IPS-18c (cell line): Measurements from ENCODE around the gene CREB3L1.
"Not testable (repeated sequence)": the region's sequence is repeated elsewhere in the genome, so short reads cannot be mapped to it uniquely, and the experiment has no call there.

ENCODE experiments used
- H3K4me3 ChIP-seq: 2 replicates; pipeline ENCODE4 v1.7.0; 2013; ENCODE audit warnings: low read depth, mild to moderate bottlenecking, low read length, moderate library complexity; ENCODE audit not compliant: insufficient read depth
- H3K9me3 ChIP-seq: one replicate; pipeline ENCODE4 v1.6.1; 2013; ENCODE audit warnings: mild to moderate bottlenecking, low read length, moderate library complexity; ENCODE audit not compliant: control insufficient read depth, insufficient read depth

CREB3L1 gene

DNA sequence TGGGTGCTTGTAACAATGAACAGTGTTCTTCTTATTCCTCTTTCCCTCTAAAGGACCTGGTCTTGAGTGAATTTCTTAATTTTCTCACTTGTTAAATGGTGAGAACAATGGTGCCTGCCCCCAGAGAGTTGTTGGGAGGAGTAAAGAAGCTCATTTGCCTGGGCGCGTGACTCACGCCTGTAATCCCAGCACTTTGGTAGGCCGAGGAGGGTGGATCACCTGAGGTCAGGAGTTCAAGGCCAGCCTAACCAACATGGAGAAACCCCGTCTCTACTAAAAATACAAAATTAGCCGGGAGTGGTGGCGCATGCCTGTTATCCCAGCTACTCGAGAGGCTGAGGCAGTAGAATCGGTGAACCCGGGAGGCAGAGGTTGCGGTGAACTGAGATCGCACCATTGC lies 26.6 kb downstream of the CREB3L1 start:
- H3K9me3 ChIP-seq, H3K4me3 ChIP-seq: not testable (repeated sequence)

DNA sequence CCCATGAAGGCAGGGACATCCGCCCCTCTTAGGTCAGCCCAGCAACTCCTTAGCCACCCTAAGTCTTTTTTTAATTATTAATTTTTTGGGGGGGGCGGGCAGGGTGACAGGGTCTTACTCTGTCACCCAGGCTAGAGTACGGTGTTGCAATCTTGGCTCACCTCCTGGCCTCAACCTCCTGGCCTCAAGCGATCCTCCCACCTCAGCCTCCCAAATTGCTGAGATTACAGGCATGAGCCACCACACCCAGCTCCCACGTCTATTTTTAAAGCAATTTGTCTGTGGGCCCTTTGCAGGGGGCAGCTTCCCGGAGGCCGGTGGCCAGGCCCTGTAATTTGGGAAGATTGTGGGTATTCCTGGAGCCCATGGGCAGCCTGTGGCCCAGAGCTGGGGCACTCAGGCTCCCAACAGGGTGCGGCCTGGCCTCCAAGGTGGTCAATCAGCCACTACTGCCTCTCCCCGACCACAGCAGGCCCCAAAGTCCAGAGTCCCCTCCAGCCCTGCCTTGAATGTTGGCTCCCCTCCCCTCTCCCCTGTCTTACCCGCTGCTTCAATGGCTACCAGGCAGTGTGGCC lies 27.2 kb downstream of the CREB3L1 start:
- no peak overlapping the region for H3K4me3 ChIP-seq
- H3K9me3 ChIP-seq = no peaks in the 10 kb centered on the region

DNA sequence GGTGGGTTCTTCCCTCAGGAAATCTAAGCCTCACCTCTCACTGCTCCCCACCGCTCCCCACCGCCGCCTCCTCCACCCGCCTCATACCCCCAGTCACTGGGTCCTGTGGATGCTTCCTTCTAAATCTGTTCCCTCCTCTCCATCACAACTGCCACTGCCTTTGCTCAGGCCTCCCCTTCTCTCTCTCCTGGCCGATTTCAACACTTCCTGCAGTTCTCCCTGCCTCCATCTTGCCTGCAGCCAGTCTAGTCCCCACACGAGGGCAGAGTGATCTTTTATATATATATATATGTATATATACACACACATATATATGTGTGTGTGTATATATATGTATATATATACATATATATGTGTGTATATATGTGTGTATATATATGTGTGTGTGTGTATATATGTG lies 27.8 kb downstream of the CREB3L1 start:
- H3K4me3 ChIP-seq = no peak overlapping the region
- H3K9me3 ChIP-seq = no peaks in the 10 kb centered on the region

- no peaks in the 10 kb centered on the region for H3K9me3 ChIP-seq
- no peak overlapping the region for H3K4me3 ChIP-seq
These were observed 28.9 kb downstream of the CREB3L1 start for GRCh38 chr11:46306296-46306853.

DNA sequence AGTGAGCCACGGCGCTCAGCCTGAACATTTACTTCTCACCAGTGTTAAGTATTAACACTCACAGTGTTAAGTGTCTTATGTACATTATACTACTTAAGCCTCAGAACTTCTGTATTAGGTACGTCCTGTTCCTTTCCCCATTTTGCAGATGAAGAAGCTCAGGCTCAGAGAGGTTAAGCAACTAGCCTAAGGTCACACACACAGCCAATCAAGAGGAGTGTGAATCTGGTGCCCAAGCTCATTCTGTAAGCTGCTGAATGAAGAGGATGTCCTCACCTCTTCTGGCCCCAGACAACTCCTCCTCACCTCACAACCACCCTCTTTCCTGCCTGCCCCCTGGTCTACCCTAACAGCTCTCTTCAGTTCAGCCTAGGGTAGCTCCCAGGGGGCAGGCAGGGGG lies 29.9 kb downstream of the CREB3L1 start:
- H3K9me3 ChIP-seq = no peaks in the 10 kb centered on the region
- no peak overlapping the region for H3K4me3 ChIP-seq

DNA sequence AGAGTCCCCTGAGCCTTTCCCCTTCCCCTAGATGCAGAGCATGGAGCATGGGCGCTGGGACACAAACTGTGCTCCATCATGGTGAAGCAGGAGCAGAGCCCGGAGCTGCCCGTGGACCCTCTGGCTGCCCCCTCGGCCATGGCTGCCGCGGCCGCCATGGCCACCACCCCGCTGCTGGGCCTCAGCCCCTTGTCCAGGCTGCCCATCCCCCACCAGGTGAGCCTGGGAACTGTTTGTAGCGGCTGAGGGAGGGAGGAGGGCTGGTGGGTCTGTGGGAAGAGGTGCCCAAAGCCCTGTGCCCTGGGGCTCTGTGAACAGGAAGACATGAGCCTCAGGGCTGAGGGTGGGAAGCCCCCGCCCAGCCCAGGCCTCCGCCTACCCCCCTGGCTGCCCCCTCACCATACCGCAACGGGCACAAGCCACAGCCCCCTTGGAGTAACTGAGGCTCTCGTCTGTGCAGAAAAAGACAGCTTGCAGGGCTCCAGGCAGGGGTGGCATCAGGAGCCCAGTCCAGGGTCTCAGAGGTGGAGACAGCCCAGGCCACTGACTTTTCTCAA lies 30.4 kb downstream of the CREB3L1 start:
- H3K9me3 ChIP-seq = peaks cover 2% of the 10 kb centered on the region
- no peak overlapping the region for H3K4me3 ChIP-seq

GRCh38 chr11:46308631-46309419 lies 31.4 kb downstream of the CREB3L1 start:
- no peak overlapping the region for H3K4me3 ChIP-seq

GRCh38 chr11:46309814-46310259 lies 32.4 kb downstream of the CREB3L1 start:
- Histone ChIP-seq H3K9me3 (peaks cover 2% of the 10 kb centered on the region), H3K4me3 (no peak overlapping the region)

More at GRCh38 chr11:46308631-46309419, 31.4 kb downstream of the CREB3L1 start:
- H3K9me3 ChIP-seq = peaks cover 2% of the 10 kb centered on the region

DNA sequence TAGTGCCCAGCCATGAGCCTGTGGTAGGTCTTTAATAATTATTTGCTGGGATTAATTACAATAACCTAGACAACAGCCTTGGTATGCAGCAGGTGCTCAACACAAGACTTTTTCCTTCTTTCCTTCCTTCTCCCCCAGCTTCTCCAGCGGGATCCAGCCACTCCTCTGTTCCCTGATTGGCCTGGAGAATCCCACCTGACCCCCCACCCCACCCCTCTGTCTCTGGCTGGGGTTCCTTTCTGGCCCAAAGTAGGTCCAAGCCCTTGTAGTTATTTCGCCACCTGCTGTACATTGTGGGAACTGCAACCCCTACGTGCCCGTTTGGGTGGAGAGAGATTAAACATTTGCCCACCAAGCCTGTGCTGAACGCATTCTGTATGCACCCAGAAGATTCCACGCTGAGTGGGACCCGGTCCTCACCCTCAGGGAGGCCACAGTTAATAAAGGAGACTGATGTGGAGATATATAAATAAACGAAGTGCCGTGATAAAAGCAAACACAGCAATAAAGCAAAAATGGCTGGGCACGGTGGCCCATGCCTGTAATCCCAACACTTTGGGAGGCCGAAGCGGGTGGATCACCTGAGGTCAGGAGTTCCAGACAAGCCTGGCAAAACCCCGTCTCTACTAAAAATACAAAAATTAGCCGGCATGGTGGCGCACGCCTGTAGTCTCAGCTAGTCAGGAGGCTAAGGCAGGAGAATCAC lies 37.7 kb downstream of the CREB3L1 start:
- peaks cover 2% of the 10 kb centered on the region for H3K9me3 ChIP-seq
- H3K4me3 ChIP-seq = no peak overlapping the region

- Histone ChIP-seq H3K9me3 (peaks cover 2% of the 10 kb centered on the region), H3K4me3 (no peak overlapping the region)
These were observed 38.5 kb downstream of the CREB3L1 start for GRCh38 chr11:46315783-46316563.

- no peak overlapping the region for H3K4me3 ChIP-seq
- no peaks in the 10 kb centered on the region for H3K9me3 ChIP-seq
These were observed 41.6 kb downstream of the CREB3L1 start for GRCh38 chr11:46319074-46319453.

DNA sequence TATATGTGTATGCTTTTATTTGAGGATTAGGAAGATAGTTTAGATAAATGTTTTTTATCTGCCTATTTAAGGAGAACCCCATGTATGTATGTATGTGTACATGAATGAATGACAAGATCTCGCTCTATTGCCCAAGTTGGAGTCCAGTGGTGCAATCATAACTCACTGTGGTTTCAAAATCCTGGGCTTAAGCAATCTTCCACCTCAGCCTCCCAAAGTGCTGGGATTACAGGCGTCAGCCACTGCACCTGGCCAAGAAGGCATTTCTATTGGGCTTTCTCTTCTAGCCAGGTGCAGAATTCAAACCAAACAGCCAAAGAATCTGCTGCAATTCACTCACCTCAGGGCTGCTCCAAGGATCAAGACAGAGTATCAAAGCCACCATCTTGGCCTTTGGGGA lies 44.3 kb downstream of the CREB3L1 start:
- Histone ChIP-seq H3K4me3 (no peak overlapping the region), H3K9me3 (no peaks in the 10 kb centered on the region)

DNA sequence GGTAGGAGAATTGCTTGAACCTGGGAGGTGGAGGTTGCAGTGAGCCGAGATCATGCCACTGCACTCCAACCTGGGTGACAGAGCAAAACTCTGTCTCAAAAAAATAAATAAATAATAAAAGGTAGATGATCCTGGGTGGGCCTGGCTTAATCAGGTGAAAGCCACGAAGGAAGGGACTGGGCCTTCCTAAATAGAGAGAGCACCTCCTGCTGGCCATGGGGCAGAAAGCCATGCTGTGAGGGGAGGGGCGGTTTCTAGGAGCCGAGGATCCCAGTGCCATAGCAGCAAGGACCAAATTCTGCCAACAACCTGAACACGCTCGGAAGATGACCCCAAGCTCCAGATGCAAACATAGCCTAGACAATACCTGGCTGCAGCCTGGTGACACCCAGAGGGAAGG lies 45.3 kb downstream of the CREB3L1 start:
- H3K9me3 ChIP-seq = no peaks in the 10 kb centered on the region
- H3K4me3 ChIP-seq = no peak overlapping the region

DNA sequence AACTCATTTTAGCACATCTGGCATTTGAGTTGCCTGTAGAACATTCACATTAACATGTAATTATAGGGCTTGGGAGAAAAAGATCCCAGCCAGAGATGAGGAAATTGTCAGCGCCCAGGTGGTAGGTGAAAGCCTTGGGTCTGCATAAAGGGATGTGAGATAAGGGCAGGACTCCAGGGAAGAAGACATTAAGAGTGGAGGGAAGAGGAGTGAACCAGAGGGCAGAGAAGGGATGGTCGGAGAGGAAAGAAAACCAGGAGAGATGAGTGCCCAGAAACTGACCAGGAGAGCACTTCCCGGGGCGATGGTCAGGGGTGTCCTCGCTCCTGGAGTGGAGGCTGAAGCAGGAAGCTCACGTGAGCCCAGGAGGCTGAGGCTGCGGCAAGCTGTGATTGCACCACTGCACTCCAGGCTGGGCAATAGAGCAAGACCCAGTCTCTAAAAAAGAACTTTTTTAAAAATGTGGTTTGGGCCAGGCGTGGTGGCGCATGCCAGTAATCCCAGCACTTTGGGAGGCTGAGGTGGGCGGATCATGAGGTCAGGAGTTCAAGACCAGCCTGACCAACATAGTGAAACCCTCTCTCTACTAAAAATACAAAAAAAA lies 49.5 kb downstream of the CREB3L1 start:
- H3K4me3 ChIP-seq = no peak overlapping the region
- H3K9me3 ChIP-seq = no peaks in the 10 kb centered on the region

GRCh38 chr11:46327829-46328228 lies 50.4 kb downstream of the CREB3L1 start:
- H3K9me3 ChIP-seq = no peaks in the 10 kb centered on the region
- no peak overlapping the region for H3K4me3 ChIP-seq

DNA sequence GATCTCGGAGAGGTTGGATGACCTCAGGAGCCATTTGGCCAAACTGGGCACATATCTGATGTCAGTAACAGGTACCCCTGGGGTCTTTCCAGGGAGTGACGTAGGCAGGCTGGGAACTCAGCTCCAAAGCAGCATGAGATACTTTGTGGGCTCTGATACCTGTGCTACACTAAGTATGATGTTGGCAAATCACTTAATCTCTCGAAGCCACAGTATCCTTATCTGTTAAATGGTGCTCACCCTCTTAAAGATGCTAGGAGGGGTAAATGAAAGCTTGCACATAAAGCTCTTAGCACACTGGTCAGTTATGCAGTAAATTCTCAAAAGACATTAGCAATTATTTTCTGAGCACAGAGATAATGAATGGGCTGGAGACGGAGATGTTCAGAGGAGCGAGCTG lies 52.7 kb downstream of the CREB3L1 start:
- Histone ChIP-seq H3K9me3 (no peaks in the 10 kb centered on the region), H3K4me3 (no peak overlapping the region)
